ENCODE data around the gene MELK. TPM values are rescaled to one million over a fixed set of nuclear protein-coding genes. Genes with fewer than 3 reads are reported as not detected.

The MELK gene
- total and polyA plus RNA-seq, 2 of the 13 experiments (the other 11 are each of a cell fraction or from before 2014, with no cell fraction given): 16.7 to 50.4 TPM

- TF ChIP-seq USF2 (IDR thresholded peaks at IDR 0.05; ENCODE audit: low read depth, low read length) (peak; percentile 21; the same call in 1 of the 2 replicates), USF2 (CRISPR knock-in tag; IDR thresholded peaks at IDR 0.05; ENCODE audit: borderline replicate concordance) (no peak), ZNF232 (CRISPR knock-in tag; IDR thresholded peaks at IDR 0.05; ENCODE audit: borderline replicate concordance) (0 out of 2 replicates have a peak, but pooled peaks have one; percentile 42), ZNF18 (CRISPR knock-in tag; IDR thresholded peaks at IDR 0.05; ENCODE audit: insufficient replicate concordance) (peak; percentile 85), DNMT1 (CRISPR knock-in tag; IDR thresholded peaks at IDR 0.05) (no peak), ZNF75D (CRISPR knock-in tag; IDR thresholded peaks at IDR 0.05; ENCODE audit: borderline replicate concordance) (no peak), TERF1 (CRISPR knock-in tag; IDR thresholded peaks at IDR 0.05) (no peak), ZNF138 (CRISPR knock-in tag; IDR thresholded peaks at IDR 0.05; ENCODE audit: low read depth) (no peak), TOE1 (CRISPR knock-in tag; IDR thresholded peaks at IDR 0.05) (no peak), RBFOX2 (IDR thresholded peaks at IDR 0.05; ENCODE audit: low read depth, low read length) (peak; percentile 84), ZNF121 (CRISPR knock-in tag; IDR thresholded peaks at IDR 0.05) (no peak; the same call in 1 of the 2 replicates), ZNF879 (CRISPR knock-in tag; IDR thresholded peaks at IDR 0.05) (0 out of 2 replicates have a peak, but pooled peaks have one; percentile 30), SKI (IDR thresholded peaks at IDR 0.05; ENCODE audit: partially characterized antibody) (peak; percentile 38), KDM5A (IDR thresholded peaks at IDR 0.05; ENCODE audit: borderline replicate concordance, low read length) (peak; percentile 87), ZNF382 (CRISPR knock-in tag; IDR thresholded peaks at IDR 0.05; ENCODE audit: borderline replicate concordance) (no peak), GATAD2A (CRISPR knock-in tag; IDR thresholded peaks at IDR 0.05) (no peak), ZSCAN12 (CRISPR knock-in tag; IDR thresholded peaks at IDR 0.05) (no peak), SUZ12 (IDR thresholded peaks at IDR 0.05; ENCODE audit: low read depth, low read length) (no peak), ZNF639 (CRISPR knock-in tag; conservative IDR thresholded peaks at IDR 0.05) (no peak; the same call in 1 of the 2 replicates), ZC3H13 (CRISPR knock-in tag; IDR thresholded peaks at IDR 0.05) (peak; percentile 72), MYC (CRISPR knock-in tag; IDR thresholded peaks at IDR 0.05; ENCODE audit: borderline replicate concordance) (peak; percentile 59; the same call in 1 of the 2 replicates), RARG (CRISPR knock-in tag; IDR thresholded peaks at IDR 0.05; ENCODE audit: low read depth) (peak; percentile 73; the same call in 1 of the 2 replicates), ZNF816 (CRISPR knock-in tag; IDR thresholded peaks at IDR 0.05; ENCODE audit: borderline replicate concordance) (no peak), CEBPB (IDR thresholded peaks at IDR 0.05; ENCODE audit: borderline replicate concordance, low read depth, low read length) (no peak)
Observed at GRCh38 chr9:36572515-36573418, at the start of gene MELK (continued).
